HEK293 (cell line): Measurements from ENCODE around the gene PTPRG.

ENCODE experiments used
- CTCF ChIA-PET: fragments of 350-600 bp; formaldehyde crosslinking; extraction: SDS; loops from one replicate; lab custom pipeline; 2021; ENCODE audit warnings: antibody characterized with exemption; lab: Yijun Ruan, JAX
- POLR2A ChIA-PET: fragments of 300-600 bp; formaldehyde crosslinking; extraction: SDS; loops from one replicate; lab custom pipeline; 2020; ENCODE audit warnings: antibody characterized with exemption, inconsistent platforms; lab: Yijun Ruan, JAX
- H3K27ac ChIP-seq: fragments of 200-500 bp; sonication (Bioruptor generic); 2 replicates; pipeline ENCODE4 v1.5.1; 2014; ENCODE audit warnings: low read depth, low read length, control low read depth, inconsistent platforms; ENCODE audit errors: extremely low read depth
- H3K36me3 ChIP-seq, 2 experiments: fragments of 200-500 bp in 1 of 2; sonication (Bioruptor generic) in 1 of 2; 1 replicate in 1 of 2; 2 replicates in 1 of 2; pipeline ENCODE4 v1.5.1; 2014 to 2017; ENCODE audit warnings: inconsistent platforms in 2 of 2, low read length in 2 of 2; ENCODE audit not compliant: control insufficient read depth in 2 of 2, insufficient read depth in 1 of 2
- H3K4me1 ChIP-seq: fragments of 200-500 bp; sonication (Bioruptor generic); 2 replicates; pipeline ENCODE4 v1.5.1; 2014; ENCODE audit warnings: mild to moderate bottlenecking, low read length, inconsistent platforms; ENCODE audit not compliant: control insufficient read depth, insufficient read depth
- H3K4me3 ChIP-seq: 2 replicates; pipeline ENCODE4 v1.5.1; 2011; ENCODE audit warnings: low read depth, mild to moderate bottlenecking, control low read depth, low read length, moderate library complexity
- H3K9me3 ChIP-seq: fragments of 200-500 bp; sonication (Bioruptor generic); 2 replicates; pipeline ENCODE4 v1.5.1; 2014; ENCODE audit warnings: low read depth, low read length, inconsistent platforms; ENCODE audit not compliant: control insufficient read depth, insufficient read depth
- KLF1 ChIP-seq: fragments of 450-650 bp; formaldehyde crosslinking; IDR thresholded peaks from 2 replicates; pipeline ENCODE4 v1.5.1; 2016; ENCODE audit warnings: missing biosample characterization, missing genetic modification characterization
- PRDM10 ChIP-seq: fragments of 450-650 bp; formaldehyde crosslinking; IDR thresholded peaks from 2 replicates; pipeline ENCODE4 v1.5.1; 2016; ENCODE audit warnings: missing biosample characterization, missing genetic modification characterization
- PRDM6 ChIP-seq: fragments of 450-650 bp; formaldehyde crosslinking; IDR thresholded peaks from 2 replicates; pipeline ENCODE4 v1.5.1; 2017; ENCODE audit warnings: missing biosample characterization, missing genetic modification characterization
- ZBTB21 ChIP-seq: fragments of 450-650 bp; formaldehyde crosslinking; IDR thresholded peaks from 2 replicates; pipeline ENCODE4 v1.5.1; 2017; ENCODE audit warnings: missing biosample characterization, missing genetic modification characterization
- ZNF23 ChIP-seq: fragments of 450-650 bp; formaldehyde crosslinking; IDR thresholded peaks from 2 replicates; pipeline ENCODE4 v1.5.1; 2016; ENCODE audit warnings: missing biosample characterization, missing genetic modification characterization, borderline replicate concordance
- ZNF555 ChIP-seq: fragments of 450-650 bp; formaldehyde crosslinking; conservative IDR thresholded peaks from 2 replicates; pipeline ENCODE4 v1.5.1; 2017; ENCODE audit warnings: missing biosample characterization, mild to moderate bottlenecking, missing genetic modification characterization, inconsistent platforms
- ZNF580 ChIP-seq: fragments of 450-650 bp; formaldehyde crosslinking; IDR thresholded peaks from 2 replicates; pipeline ENCODE4 v1.5.1; 2016; ENCODE audit warnings: missing biosample characterization, missing genetic modification characterization
- ZNF704 ChIP-seq: fragments of 450-650 bp; formaldehyde crosslinking; IDR thresholded peaks from 2 replicates; pipeline ENCODE4 v1.5.1; 2016; ENCODE audit warnings: missing biosample characterization, missing genetic modification characterization
- ZNF76 ChIP-seq: fragments of 450-650 bp; formaldehyde crosslinking; IDR thresholded peaks from 2 replicates; pipeline ENCODE4; 2016; ENCODE audit warnings: low read depth, missing biosample characterization, missing genetic modification characterization, borderline replicate concordance
- TF ChIP-seq, protein P1 (sequence below): fragments of 450-650 bp; formaldehyde crosslinking; IDR thresholded peaks from 2 replicates; pipeline ENCODE4 v1.5.1; 2016; ENCODE audit warnings: missing biosample characterization, missing genetic modification characterization

Gene PTPRG

GRCh38 chr3:61723038-61723437 lies 161.7 kb downstream of the PTPRG start:
- ChIA-PET POLR2A (no interaction called here), CTCF (no interaction called here)
- TF ChIP-seq, protein P1, sequence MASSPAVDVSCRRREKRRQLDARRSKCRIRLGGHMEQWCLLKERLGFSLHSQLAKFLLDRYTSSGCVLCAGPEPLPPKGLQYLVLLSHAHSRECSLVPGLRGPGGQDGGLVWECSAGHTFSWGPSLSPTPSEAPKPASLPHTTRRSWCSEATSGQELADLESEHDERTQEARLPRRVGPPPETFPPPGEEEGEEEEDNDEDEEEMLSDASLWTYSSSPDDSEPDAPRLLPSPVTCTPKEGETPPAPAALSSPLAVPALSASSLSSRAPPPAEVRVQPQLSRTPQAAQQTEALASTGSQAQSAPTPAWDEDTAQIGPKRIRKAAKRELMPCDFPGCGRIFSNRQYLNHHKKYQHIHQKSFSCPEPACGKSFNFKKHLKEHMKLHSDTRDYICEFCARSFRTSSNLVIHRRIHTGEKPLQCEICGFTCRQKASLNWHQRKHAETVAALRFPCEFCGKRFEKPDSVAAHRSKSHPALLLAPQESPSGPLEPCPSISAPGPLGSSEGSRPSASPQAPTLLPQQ (tag by site-specific recombination): no peak
- TF ChIP-seq PRDM6 (tag by site-specific recombination): peak; percentile 42

DNA sequence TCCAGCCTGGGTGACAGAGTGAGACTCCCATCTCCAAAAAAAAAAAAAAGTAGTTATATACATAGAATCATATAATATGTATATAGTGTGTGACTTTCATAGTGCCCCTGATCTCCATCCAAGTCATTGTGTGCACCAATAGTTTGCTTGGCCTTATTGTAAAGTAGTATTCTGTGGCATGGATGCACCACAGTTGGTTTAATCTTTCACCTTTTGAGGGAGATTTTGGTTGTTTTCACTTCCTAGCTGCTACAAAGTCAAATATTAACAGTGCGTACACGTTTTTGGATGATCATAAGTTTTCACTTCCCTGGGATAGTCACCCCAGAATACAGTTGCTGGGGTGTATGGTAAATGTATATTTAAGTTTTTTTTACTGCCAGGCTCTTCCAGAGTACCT lies 162.8 kb downstream of the PTPRG start:
- TF ChIP-seq PRDM10 (tag by site-specific recombination): peak; percentile 38; the same call in 1 of the 2 replicates
- no peak for TF ChIP-seq ZNF704
- H3K27ac ChIP-seq: no peak overlapping the region
- POLR2A ChIA-PET: no interaction called here
- H3K9me3 ChIP-seq: no peaks in the 10 kb centered on the region
- H3K4me3 ChIP-seq: no peak overlapping the region
- CTCF ChIA-PET: no interaction called here
- H3K4me1 ChIP-seq: peaks cover 10% of the 10 kb centered on the region
- no peaks in the 10 kb centered on the region for H3K36me3 ChIP-seq

More at GRCh38 chr3:61723038-61723437, 161.7 kb downstream of the PTPRG start:
- H3K27ac ChIP-seq: no peak overlapping the region
- H3K4me3 ChIP-seq: no peak overlapping the region
- H3K36me3 ChIP-seq: no peaks in the 10 kb centered on the region
- H3K4me1 ChIP-seq: peaks cover 7% of the 10 kb centered on the region
- no peaks in the 10 kb centered on the region for H3K9me3 ChIP-seq

GRCh38 chr3:61724801-61725200 lies 163.4 kb downstream of the PTPRG start:
- no peaks in the 10 kb centered on the region for H3K36me3 ChIP-seq
- no peaks in the 10 kb centered on the region for H3K9me3 ChIP-seq
- CTCF ChIA-PET: no interaction called here
- POLR2A ChIA-PET: no interaction called here
- no peak overlapping the region for H3K4me3 ChIP-seq
- no peak overlapping the region for H3K27ac ChIP-seq
- H3K4me1 ChIP-seq: peaks cover 13% of the 10 kb centered on the region
- TF ChIP-seq ZNF580 (tag by site-specific recombination): no peak
- TF ChIP-seq ZNF76 (tag by site-specific recombination): no peak
- no peak for TF ChIP-seq ZNF23
- no peak for TF ChIP-seq KLF1 (tag by site-specific recombination)
- TF ChIP-seq ZNF555: no peak
- no peak for TF ChIP-seq ZBTB21 (tag by site-specific recombination)
